Fibroblast of skin of back (primary cell): Measurements from ENCODE around the gene WDR41.
"Not testable (repeated sequence)": the region's sequence is repeated elsewhere in the genome, so short reads cannot be mapped to it uniquely, and the experiment has no call there.

Experiments
- DNase-seq: peaks from one replicate; pipeline ENCODE4 v3.0.0-alpha.2; 2013

Gene WDR41

GRCh38 chr5:77398896-77399295, 93.2 kb downstream of the WDR41 start:
- DNase-seq, result peak; percentile 21

- DNase-seq, result no peak
Measured at GRCh38 chr5:77398458-77398857, 93.7 kb downstream of the WDR41 start.

DNA sequence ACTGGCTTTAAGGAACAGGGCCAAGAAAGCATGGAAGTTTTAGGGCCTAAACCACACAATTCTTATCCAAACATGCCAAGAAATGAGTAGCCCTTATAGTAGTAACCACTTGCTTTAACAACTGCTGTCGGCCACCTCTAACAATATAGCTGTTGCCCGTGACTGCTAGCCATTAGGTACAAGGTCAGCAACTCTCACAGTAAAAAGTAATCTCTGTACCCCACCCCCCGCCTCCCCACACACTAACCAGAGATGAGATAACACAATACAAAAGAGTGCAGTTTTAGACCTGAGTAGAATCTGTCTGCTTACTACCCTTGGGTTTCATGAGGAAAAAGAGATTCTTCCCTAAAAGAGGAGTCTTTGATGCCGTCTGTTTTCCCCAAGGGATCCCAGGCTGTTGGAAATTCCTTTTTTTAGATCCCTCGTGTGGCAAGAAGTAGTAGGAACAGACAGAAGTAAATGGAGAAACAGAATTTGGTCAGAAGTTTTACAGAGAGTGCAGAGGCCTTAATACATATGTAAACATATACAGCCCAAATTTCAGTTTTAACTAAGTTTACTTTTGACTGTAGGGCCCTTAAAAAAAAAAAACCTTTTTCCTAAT, 94.3 kb downstream of the WDR41 start:
- DNase-seq, result peak; percentile 17

GRCh38 chr5:77396017-77396416, 96.1 kb downstream of the WDR41 start:
- DNase-seq, result no peak

- DNase-seq, result no peak
Measured at GRCh38 chr5:77394064-77394715, 97.9 kb downstream of the WDR41 start.

GRCh38 chr5:77391240-77391765, 100.8 kb downstream of the WDR41 start:
- no peak for DNase-seq

- peak; percentile 19 for DNase-seq
Measured at GRCh38 chr5:77390795-77391194, 101.3 kb downstream of the WDR41 start.

DNA sequence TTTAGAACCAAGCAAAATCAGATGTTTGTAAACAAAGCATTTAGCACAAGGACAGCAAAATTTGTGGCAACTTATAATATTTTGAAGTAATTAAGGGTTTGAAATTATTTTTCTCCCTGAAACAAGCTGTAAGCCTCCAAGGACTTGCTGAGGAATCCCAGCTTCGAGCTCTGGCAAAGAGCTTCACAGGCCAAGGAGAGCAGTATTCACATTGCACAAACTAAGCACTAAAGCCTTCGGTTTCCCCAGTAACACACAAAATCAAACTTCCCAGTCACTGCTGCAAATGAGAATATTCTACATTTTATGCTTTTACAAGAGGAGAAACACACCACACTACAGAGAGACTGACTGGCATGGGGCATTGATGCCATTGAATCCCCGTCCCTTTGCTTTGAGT, 101.9 kb downstream of the WDR41 start:
- DNase-seq, result no peak

- DNase-seq, result no peak
Measured at GRCh38 chr5:77389746-77390145, 102.4 kb downstream of the WDR41 start.

GRCh38 chr5:77386340-77386739, 105.8 kb downstream of the WDR41 start:
- DNase-seq, result not testable (repeated sequence)

DNA sequence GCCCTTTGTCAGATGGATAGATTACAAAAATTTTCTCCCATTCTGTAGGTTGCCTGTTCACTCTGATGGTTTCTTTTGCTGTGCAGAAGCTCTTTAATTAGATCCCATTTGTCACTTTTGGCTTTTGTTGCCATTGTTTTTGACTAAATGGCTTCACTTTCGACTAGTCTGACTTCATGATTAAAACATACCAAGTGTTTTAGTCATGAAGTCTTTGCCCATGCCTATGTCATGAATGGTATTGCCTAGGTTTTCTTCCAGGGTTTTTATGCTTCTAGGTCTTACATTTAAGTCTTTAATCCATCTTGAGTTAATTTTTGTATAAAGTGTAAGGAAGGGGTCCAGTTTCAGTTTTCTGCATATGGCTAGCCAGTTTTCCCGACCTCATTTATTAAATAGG, 108.8 kb downstream of the WDR41 start:
- DNase-seq, result peak; percentile 39
